GM18507 (cell line): Measurements from ENCODE around the gene CACNA1C.
"Not testable (repeated sequence)": the region's sequence is repeated elsewhere in the genome, so short reads cannot be mapped to it uniquely, and the experiment has no call there.

Source experiments
- DNase-seq: peaks from one replicate; pipeline ENCODE4 v3.0.0; 2011; ENCODE audit warnings: low read depth; ENCODE audit not compliant: insufficient read length; ENCODE audit errors: extremely low spot score
- FAIRE-seq: peaks from 2 replicates; lab custom pipeline; 2011; peaks lifted over from hg19 to GRCh38; lab: Jason Lieb, UNC

Gene CACNA1C

DNA sequence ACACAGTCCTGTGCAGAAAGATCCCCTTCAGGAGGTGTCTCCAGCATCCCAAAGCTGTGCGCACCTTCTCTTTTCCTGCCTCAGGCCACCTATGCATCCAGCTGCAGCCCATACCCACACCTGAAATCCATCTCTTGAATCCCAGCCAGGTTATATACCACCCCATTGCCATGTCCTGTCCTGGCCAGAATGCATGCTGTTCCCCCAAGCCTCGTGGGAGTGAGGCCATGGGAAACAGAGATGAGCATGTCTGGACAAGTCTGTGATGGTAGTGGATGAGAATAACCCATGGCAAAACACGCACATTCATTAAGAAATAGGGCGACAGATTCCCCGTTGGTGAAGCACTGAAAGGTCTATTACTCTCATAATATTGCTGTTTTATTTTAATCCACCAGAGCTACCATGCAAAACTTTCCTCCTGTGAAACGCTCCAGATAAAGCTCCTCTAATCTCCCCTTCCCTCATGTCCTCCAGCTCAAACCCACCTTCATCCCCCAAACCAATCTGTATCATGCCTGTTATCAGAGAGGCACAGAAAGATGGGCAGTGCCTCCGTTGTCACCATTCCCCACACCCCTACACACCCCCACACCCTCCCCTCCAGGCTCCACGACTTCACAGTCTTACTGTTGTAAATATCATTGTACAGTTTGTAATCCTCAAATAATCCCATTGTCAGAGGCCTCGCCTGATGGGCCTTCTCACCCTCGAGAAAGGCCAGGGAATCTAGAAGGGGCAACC is 644.4 kb downstream of the CACNA1C start:
- FAIRE-seq (no peak), DNase-seq (no peak)

DNA sequence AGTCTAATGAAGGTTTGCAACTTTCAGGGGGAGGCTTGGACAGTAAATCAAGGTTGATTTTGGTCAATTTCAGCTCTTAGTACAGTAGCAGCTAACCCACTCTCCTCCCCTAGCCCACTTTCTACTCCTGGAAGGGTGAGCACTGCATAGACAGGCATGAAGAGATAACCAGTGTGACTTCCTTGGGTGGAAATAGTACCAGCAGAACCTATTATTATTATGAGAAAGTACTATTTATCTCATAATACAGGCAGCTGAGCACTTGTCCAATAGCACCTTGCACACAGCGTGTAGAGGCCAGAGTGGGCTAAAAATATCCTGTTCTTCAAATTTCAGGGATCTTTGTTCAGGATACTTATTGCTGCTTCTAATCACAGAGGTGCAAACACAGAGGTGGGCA is 645.8 kb downstream of the CACNA1C start:
- FAIRE-seq (no peak), DNase-seq (no peak)

DNA sequence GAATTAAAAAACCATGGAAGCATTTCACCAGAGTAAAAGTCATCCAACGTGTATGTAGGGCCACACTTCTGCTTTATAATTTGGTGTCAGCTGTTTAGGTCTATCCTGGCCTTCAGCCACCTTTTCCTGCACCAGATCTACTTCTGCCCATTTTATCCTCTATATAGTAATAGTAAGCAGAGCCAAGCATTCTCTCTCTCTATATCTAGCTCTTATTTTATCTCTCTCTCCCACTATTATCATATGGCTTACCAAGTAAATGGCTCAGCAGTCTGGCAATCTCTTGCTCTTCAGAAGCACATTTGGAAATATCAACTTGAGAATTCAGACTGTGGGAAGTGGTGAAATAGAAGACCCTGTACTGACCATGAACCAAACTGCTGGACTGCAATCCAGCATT is 657.9 kb downstream of the CACNA1C start:
- no peak for DNase-seq
- FAIRE-seq = no peak

DNA sequence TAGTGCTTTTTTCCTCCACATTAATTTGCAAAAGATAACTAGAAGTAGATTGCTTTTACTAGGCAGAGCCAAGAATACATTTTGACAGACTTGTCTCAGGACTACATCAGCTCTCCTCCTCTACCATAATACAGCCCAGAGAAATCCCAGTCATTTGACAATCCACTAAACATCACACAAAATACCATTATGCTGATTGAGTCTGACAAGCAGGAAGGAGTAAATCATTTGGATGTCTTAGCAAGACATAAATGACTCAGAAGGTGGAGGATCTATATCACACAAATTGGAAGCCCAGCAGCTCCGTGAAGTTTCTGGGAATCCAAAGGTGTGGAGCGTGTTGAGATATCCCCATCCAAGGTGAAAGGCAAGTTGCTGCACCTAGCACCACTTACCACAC is 666.6 kb downstream of the CACNA1C start:
- DNase-seq (no peak), FAIRE-seq (no peak)

DNA sequence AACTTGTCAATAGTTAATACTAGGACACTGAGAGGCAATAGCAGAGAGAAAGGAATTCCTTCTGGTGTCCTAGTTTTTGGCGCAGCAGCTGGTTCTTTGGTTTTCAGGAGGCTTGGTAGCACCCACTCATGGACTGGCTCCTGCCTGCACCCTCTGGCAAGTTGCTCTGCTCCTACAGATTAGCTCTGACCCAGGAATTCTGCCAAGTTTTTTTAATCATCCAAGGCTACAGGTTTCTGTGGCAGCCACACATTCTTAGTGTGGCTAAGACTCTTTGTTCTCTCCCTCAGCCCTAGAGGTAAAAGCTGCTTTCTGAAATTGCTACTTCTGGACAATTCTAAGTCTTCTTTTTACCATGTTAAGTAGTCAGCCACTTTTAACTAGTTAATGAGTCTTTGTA is 670.0 kb downstream of the CACNA1C start:
- DNase-seq (no peak), FAIRE-seq (no peak)

DNA sequence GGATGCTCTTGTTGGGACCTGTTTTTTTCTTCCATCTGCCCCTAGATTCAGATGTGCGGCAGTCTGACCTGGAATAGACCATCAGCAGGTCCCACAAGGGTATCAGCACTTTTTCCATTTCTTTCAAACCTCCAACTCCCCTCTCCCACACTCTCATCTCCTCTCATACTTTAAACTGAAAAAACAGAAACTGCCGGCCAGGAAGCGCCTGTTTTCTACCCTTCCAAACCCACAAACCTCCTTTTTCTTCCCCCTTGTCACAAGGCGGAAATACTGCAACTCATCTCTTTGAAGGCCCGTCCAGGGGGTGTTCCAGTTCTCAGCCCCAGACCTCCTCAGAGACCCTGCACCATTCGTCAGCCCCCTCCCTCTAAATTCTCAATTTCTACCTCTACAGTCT is 679.5 kb downstream of the CACNA1C start:
- FAIRE-seq = no peak
- DNase-seq = no peak

DNA sequence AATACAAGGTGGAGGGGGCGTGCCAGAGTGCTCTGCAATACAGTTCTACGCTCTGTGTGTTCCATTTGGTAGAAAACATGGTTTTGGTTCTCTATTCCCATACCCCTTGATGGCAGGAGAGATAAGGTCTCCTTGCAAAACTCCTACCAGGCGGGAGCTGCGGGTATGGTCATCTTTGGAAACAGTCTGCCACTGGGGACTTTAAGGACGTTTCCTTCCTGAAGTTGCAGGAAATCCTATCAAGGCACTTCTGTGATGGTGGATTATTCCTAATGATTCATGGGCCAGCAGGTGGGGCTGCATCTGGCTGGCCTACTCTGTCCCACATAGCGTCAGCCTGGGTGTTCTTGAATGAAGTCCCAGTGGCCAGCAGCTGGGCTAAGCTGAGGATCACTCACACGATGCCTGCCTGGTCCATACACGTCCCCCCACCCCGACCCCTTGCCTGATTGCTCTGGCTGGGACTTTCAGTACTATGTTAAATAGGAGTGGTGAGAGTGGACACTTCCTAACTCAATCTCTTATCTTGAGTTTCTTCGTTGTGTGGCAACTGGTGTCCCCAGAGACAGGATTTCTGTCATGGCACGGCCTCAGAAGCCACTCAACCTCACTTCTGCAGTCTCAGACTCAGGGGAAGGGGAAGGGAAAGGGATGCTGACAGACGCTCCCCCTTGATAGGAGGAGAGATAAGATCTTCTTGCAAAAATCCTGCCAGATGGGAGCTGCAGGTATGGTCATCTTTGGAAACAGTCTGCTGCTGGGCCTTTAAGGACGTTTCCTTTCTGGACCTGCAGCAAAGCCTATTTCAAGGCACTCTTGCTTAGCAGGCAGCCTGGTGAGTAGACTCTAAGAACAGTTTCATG is 680.9 kb downstream of the CACNA1C start:
- no peak for FAIRE-seq
- DNase-seq = no peak

DNA sequence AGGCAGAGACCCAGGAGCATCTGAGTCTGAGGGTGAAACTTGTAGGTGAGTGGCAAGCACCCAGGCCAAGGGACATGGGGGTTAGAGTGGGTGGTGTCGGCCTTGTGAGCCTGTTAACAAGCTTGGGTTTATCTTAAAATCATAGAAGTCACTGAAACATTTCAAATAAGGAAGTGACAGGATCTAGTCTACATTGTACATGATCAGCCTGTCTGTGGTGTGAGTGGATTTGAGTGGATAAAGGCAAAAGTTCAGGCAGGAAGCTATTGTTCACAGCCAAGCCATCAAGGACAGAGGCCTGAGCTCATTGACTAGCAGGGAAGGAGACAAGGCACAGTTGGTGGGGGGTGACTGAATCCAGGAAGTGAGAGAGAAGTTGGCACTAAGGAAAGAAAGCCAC is 682.6 kb downstream of the CACNA1C start:
- FAIRE-seq (no peak), DNase-seq (no peak)

DNA sequence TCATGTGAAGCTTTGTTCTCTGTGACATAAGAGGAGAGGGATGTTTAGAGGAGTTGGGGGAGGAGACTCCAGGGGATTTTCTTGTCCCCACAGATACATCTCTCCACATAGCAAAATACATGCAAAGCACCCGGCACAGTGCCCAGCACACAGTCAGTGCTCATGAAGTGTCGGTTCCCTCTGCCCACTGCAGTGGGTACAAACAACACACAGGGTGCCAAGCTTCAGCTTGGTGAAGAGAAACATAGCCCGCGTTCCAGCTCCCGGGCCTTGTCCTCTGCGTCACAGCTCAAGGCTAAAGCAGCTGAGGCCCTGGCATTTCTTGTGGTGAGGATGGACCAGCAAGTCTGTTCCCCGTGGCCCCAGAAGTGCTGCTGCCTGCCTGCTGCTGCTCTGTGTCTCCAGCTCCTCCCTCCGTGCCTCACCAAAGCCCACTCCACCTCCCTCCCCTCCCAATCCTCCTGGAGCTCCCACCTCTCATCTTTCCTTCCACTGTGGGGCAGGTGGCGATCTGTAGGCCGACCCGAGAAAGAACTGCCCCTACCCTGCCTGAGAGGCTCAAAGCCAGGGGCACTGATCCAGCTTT is 685.0 kb downstream of the CACNA1C start:
- DNase-seq (no peak), FAIRE-seq (no peak)

DNA sequence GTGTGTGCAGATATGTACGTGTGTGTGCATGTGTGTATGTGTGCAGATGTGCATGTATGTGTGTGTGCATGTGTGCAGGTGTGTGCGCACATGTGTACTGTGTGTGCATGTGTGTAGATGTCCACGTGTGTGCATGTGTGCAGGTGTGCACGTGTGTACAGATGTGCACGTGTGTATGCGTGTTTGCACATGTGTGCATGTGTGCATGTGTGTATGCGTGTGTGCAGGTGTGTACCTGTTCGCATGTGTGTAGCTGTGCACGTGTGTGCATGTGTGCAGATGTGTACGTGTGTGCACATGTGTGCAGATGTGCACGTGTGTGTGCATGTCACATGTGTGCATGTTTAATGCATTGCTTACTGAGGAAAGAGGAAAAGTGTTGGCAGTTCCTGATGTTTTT is 686.3 kb downstream of the CACNA1C start:
- DNase-seq (no peak), FAIRE-seq (no peak)

DNA sequence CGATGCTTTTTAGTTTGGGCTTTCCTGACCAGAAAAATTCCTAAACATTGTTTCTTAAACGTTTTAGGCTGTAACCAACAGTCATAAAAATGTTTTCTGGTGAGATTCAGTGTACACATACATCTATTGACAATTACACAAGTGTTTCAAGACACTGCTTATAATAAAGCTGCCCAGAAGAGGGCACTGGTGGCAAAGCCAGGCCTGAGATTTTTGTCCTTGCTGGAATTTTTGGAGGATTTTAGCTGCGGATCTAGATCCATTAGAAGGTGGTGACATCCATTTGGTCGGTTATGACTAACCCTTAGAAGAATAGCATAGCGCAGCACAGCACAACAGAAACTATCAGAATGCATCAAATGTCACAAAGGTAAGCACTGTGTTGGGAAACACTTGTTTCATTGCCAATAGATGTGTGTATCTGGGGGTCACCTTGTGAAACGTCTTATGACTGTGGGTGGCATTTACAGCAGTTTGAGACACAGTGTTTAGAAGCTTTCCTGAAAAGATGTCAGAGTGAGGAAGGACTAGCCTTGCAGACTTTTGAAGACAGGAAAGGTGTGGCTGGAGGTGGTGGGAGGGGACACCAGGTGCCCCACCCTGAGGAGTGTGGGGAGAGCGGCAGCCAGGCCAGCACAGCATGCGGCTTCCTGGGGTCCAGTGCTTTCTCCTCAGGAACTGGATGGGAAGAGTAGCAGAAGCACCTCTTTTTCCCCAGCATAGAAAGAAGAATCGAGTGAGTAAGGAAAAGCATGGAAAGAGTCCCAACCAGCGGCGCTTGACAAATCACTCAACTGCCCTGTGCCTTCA is 687.2 kb downstream of the CACNA1C start:
- no peak for DNase-seq

DNA sequence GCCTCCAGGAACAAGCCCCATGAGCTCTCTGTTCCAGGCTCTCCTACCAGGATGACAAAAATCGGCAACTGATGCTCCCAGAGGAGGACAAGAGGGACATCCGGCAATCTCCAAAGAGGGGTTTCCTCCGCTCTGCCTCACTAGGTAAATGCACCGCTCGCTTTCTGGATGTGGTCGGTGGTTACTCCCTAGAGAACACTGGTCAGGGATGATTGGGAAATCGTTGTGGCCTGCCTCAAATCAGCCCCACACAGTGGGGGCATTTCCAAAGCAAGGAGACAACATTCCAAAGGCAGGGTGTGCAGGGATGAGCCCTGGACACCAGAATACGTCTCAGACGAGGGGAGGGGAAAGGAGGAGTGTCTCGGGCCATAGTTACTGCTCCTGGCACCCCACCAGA is 689.2 kb downstream of the CACNA1C start:
- not testable (repeated sequence) for FAIRE-seq, DNase-seq

More for the DNA sequence above, 687.2 kb downstream of the CACNA1C start:
- no peak for FAIRE-seq

DNA sequence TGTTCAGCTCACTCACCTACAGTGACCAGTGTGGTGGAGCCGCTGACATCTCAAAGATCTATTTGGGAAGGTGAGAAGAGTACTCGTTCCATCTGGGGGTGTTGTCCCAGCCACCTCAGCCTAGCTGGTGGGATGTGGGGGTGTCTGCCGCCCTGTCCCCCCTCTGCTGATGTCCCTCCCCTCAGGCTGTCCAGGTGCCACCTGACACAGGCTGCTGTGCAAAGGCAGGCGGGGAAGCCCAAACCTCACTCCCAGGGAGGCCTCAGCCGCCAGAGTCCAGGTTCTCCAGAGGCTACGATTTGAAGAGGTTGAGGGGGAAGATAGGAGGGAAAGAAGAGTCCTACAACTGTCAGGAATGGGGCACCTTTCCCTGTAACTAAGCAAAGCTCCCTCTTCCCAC is 690.7 kb downstream of the CACNA1C start:
- DNase-seq = no peak
- FAIRE-seq = no peak

DNA sequence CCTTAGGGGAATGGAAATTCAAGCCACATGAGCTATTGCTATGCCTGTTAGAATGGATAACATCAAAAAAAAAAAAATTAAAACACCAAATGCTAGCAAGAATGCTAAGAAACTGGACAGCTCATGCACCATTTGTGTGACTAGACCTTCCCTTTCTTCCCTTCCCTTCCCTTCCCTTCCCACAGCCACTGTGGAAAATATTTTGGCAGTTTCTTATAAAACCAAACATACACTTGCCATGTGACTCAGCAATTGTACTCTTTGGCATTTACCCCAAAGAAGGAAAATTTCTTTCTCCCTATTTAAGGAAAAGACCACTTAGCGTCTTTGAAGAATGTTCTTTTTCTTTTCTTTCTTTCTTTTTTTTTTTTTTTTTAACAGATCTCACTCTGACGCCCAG is 692.9 kb downstream of the CACNA1C start:
- FAIRE-seq (no peak), DNase-seq (no peak)
